GM23248 (cell line): Measurements from ENCODE around the gene TGIF1.

Source experiments
- EZH2 ChIP-seq: fragments of 200-600 bp; sonication (generic); IDR thresholded peaks from 2 replicates; pipeline ENCODE4 v1.6.1; 2018; ENCODE audit warnings: antibody characterized with exemption, mild to moderate bottlenecking; ENCODE audit not compliant: insufficient read depth, poor library complexity, severe bottlenecking
- EZH2phosphoT487 ChIP-seq: fragments of 200-600 bp; sonication (generic); IDR thresholded peaks from 2 replicates; pipeline ENCODE4 v1.6.1; 2018; ENCODE audit warnings: antibody characterized with exemption, moderate library complexity, mild to moderate bottlenecking, low read depth; ENCODE audit not compliant: insufficient read depth

DNA sequence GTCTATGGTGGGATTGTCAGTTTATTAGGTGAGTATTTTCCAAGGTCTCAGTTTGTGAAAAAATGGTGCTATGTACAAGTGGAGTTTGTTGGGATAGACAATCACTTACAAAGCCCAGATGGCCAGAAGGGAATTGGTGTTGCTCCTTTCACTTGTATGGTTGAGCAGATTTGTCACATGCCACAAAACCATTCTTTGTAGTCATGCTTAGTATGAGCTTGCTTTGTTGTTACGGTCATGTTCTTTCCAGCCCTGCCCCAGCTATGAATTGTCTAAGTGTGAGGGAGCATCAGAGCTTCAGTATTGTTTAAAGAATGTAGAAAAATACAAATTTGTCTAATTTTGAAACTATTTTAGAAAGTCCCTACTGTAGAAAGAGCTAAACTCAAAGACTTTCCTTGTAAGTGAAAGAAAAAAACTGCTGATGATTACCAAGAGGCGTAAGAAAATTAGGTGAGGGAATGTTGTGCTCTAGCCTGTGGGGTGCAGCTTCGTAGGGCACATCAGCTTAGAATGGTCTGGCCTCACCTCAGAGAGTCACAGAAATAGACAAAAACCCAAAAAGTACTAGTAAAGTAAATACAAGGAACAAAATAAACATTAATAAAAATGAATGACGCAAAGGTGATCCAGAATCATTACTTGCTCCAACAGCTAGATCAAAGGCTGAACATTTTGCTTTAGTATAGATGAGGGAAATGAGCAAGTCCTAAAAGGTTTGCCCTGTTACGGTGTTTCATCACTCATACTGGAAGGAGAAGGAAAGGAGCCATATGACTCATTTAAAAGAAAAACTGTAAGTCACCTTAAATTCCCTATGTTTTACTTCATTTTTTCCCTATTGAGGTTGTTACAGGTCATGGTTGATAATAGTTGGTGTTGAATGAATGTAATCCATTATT lies 9.2 kb downstream of the TGIF1 start:
- TF ChIP-seq EZH2 (no peak), EZH2phosphoT487 (no peak)
